Coronary artery (tissue), 2 donors: Measurements from ENCODE around the gene RANBP17.

Experiments
- DNase-seq: peaks from one replicate; pipeline ENCODE4 v3.0.0-alpha.2; 2017; ENCODE audit warnings: low spot score
- H3K27ac ChIP-seq, 2 donors: fragments of 200-600 bp; sonication (generic); one replicate each; pipeline ENCODE4 v1.5.1; 2016 to 2019
- H3K4me3 ChIP-seq: fragments of 200-600 bp; sonication (generic); 2 replicates; pipeline ENCODE4 v1.5.1; 2016; ENCODE audit warnings: mild to moderate bottlenecking, moderate library complexity
- TF ChIP-seq, protein P1 (sequence below): fragments of 200-600 bp; sonication (generic); IDR thresholded peaks from one replicate; pipeline ENCODE4 v1.5.1; 2019; ENCODE audit warnings: antibody characterized with exemption

RANBP17 gene

GRCh38 chr5:171080186-171080938 is 218.5 kb downstream of the RANBP17 start:
- Histone ChIP-seq H3K27ac (no peak overlapping the region), H3K4me3 (no peak overlapping the region)
- DNase-seq = no peak
- TF ChIP-seq, protein P1, sequence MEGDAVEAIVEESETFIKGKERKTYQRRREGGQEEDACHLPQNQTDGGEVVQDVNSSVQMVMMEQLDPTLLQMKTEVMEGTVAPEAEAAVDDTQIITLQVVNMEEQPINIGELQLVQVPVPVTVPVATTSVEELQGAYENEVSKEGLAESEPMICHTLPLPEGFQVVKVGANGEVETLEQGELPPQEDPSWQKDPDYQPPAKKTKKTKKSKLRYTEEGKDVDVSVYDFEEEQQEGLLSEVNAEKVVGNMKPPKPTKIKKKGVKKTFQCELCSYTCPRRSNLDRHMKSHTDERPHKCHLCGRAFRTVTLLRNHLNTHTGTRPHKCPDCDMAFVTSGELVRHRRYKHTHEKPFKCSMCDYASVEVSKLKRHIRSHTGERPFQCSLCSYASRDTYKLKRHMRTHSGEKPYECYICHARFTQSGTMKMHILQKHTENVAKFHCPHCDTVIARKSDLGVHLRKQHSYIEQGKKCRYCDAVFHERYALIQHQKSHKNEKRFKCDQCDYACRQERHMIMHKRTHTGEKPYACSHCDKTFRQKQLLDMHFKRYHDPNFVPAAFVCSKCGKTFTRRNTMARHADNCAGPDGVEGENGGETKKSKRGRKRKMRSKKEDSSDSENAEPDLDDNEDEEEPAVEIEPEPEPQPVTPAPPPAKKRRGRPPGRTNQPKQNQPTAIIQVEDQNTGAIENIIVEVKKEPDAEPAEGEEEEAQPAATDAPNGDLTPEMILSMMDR = no peak

DNA sequence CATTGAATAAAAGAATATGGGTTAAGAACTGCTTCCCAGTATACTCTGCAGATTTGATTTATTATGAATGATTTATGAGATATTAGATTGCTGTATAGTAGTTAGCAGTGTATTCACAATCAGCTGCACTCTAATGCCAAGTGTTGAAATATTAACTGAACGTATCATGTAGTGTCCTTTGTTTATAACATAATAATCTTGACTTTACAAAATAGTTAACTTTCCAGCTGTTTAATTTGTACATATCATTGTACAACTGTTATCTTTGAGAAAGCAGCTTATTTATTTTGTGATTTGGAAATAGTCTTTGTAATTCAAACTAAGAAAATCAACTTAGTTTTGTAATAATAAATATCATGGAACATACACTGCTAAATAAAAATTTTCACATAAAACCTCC is 219.5 kb downstream of the RANBP17 start:
- no peak for DNase-seq

DNA sequence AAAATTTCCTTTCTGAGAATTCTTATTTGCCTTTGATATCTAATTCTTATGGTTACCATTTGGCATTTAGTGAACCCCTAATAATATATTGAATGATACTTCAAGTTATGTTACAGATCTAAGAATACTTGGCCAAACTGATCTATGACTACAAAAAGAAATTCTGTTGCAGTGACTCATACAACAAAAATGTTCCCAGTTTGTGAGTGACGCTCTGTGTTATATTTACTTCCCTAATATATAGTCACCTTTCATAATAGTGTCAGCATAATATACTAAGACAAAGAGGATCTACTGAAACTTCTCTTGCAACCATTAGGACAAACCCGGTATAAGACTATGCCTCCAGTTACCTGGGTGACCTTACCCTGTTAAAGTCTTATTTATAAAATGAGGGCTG is 230.4 kb downstream of the RANBP17 start:
- no peak for DNase-seq
- H3K4me3 ChIP-seq = no peak overlapping the region
- TF ChIP-seq, protein P1 = no peak
- no peak overlapping the region for H3K27ac ChIP-seq

More for the DNA sequence above, 219.5 kb downstream of the RANBP17 start:
- Histone ChIP-seq H3K4me3 (no peak overlapping the region), H3K27ac (no peak overlapping the region)
- TF ChIP-seq, protein P1 = no peak

GRCh38 chr5:171093598-171093997 is 231.8 kb downstream of the RANBP17 start:
- DNase-seq = no peak
- TF ChIP-seq, protein P1 = no peak
- Histone ChIP-seq H3K27ac (no peak overlapping the region), H3K4me3 (no peak overlapping the region)

GRCh38 chr5:171094356-171094755 is 232.5 kb downstream of the RANBP17 start:
- Histone ChIP-seq H3K27ac (no peak overlapping the region), H3K4me3 (no peak overlapping the region)
- TF ChIP-seq, protein P1 = no peak

DNA sequence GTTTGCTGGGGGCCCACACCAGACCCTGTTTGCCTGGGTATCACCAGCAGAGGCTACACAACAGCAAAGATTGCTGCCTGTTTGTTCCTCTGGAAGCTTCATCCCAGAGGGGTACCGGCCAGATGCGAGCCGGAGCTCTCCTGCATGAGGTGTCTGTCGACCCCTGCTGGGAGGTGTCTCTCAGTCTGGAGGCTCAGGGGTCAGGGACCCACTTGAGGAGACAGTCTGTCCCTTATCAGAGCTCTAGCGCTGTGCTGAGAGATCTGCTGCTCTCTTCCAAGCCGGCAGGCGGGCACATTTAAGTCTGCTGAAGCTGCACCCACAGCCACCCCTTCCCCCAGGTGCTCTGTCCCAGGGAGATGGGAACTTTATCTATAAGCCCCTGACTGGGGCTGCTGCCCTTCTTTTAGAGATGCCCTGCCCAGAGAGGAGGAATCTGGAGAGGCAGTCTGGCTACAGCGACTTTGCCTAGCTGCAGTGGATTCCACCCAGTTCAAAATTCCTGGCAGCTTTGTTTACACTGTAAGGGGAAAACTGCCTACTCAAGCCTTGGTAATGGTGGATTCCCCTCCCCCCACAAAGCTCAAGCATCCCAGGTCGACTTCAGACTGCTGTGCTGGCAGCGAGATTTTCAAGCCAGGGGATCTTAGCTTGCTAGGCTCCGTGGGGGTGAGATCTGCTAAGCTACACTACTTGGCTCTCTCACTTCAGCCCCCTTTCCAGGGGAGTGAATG is 241.2 kb downstream of the RANBP17 start:
- TF ChIP-seq, protein P1 = no peak
- no peak for DNase-seq
- H3K4me3 ChIP-seq = no peak overlapping the region
- H3K27ac ChIP-seq = no peak overlapping the region

More at GRCh38 chr5:171094356-171094755, 232.5 kb downstream of the RANBP17 start:
- DNase-seq = no peak
